Uterus (tissue), 4 donors: ENCODE measurements around the gene ARHGAP8. TPM values are rescaled to one million over a fixed set of nuclear protein-coding genes. Genes with fewer than 3 reads are reported as not detected.
"Not testable (repeated sequence)": the region's sequence is repeated elsewhere in the genome, so short reads cannot be mapped to it uniquely, and the experiment has no call there.

Experiments
- DNase-seq, 2 donors: peaks; one replicate each; pipeline ENCODE4 v3.0.0-alpha.2; 2019 to 2020
- H3K27ac ChIP-seq, 2 donors: fragments of 200-600 bp; sonication (generic); 1 replicate in 1 of 2; 2 replicates in 1 of 2; pipeline ENCODE4 v1.5.1; 2016 to 2018
- H3K27me3 ChIP-seq, 2 donors: fragments of 200-600 bp; sonication (generic); one replicate each; pipeline ENCODE4 v1.5.1; 2018 to 2019; ENCODE audit warnings: control low read depth in 1 of 2
- H3K36me3 ChIP-seq, 2 donors: fragments of 200-600 bp; sonication (generic); one replicate each; pipeline ENCODE4 v1.5.1; 2019; ENCODE audit warnings: control low read depth in 1 of 2
- H3K4me1 ChIP-seq, 2 donors: fragments of 200-600 bp; sonication (generic); one replicate each; pipeline ENCODE4 v1.5.1; 2018 to 2019; ENCODE audit warnings: control low read depth in 1 of 2
- H3K4me3 ChIP-seq, 2 donors: fragments of 200-600 bp; sonication (generic); 1 replicate in 1 of 2; 2 replicates in 1 of 2; pipeline ENCODE4 v1.5.1; 2018 to 2019; ENCODE audit warnings: mild to moderate bottlenecking in 1 of 2
- H3K9me3 ChIP-seq, 2 donors: fragments of 200-600 bp; sonication (generic); one replicate each; pipeline ENCODE4 v1.5.1; 2019; ENCODE audit warnings: control low read depth in 1 of 2
- CTCF ChIP-seq, 4 experiments: fragments of 200-600 bp in 2 of 4; fragments of 450-650 bp in 2 of 4; sonication (generic) in 2 of 4; IDR thresholded peaks; one replicate each; pipeline ENCODE4 v1.5.1; 2016 to 2019; ENCODE audit warnings: antibody characterized with exemption in 4 of 4, mild to moderate bottlenecking in 2 of 4, moderate library complexity in 1 of 4
- POLR2A ChIP-seq, 2 donors: fragments of 450-650 bp; IDR thresholded peaks; one replicate each; pipeline ENCODE4 v1.6.1; 2016; ENCODE audit warnings: antibody characterized with exemption in 2 of 2, mild to moderate bottlenecking in 1 of 2, moderate library complexity in 1 of 2
- intact Hi-C: fragments of 100-400 bp; cut with DNase I; formaldehyde crosslinking; loops from one replicate; pipeline ENCODE4 v1.15.1; 2023; ENCODE audit warnings: low total_unique reads
- total RNA-seq, 4 donors: library from RNA; depleted of rRNA in 3 of 4; stranded (reverse); fragments of >200 nt in 3 of 4; gene quantifications; one replicate each; pipeline versions ENCODE4 v1.1.0 to v1.2.4, GENCODE V29; 2014 to 2023
- donor health status: DM: yes; HTN: yes; CAD: no.

Gene ARHGAP8
- total RNA-seq, 4 donors from 2014 or later: 1.8 to 4.4 TPM; not detected in 2

GRCh38 chr22:44739024-44739423 lies 13.4 kb upstream of the ARHGAP8 start:
- no peak overlapping the region for H3K4me3 ChIP-seq
- H3K36me3 ChIP-seq: no peaks in the 10 kb centered on the region
- TF ChIP-seq POLR2A (IDR thresholded peaks at IDR 0.05) (no peak), CTCF (IDR thresholded peaks at IDR 0.05) (no peak)
- no peaks in the 10 kb centered on the region for H3K9me3 ChIP-seq
- H3K27me3 ChIP-seq: no peaks in the 10 kb centered on the region
- no peaks in the 10 kb centered on the region for H3K4me1 ChIP-seq
- DNase-seq: no peak
- intact Hi-C loops: loop anchor here (5.0 kb wide), 1 partner anchor 42 kb away; no protein-coding TSS in a partner anchor
- no peak overlapping the region for H3K27ac ChIP-seq

GRCh38 chr22:44739666-44740065 lies 12.7 kb upstream of the ARHGAP8 start:
- DNase-seq, H3K27ac ChIP-seq, H3K4me3 ChIP-seq, H3K27me3 ChIP-seq, H3K4me1 ChIP-seq, H3K36me3 ChIP-seq, H3K9me3 ChIP-seq: not testable (repeated sequence)
- intact Hi-C loops: loop anchor here (5.0 kb wide), 1 partner anchor 42 kb away; no protein-coding TSS in a partner anchor

GRCh38 chr22:44740307-44740706 lies 12.1 kb upstream of the ARHGAP8 start:
- Histone ChIP-seq H3K27me3 (no peaks in the 10 kb centered on the region), H3K4me3 (no peak overlapping the region), H3K9me3 (no peaks in the 10 kb centered on the region), H3K27ac (no peak overlapping the region), H3K4me1 (no peaks in the 10 kb centered on the region), H3K36me3 (no peaks in the 10 kb centered on the region)
- intact Hi-C loops: no loop called here
- no peak for DNase-seq
- TF ChIP-seq CTCF (IDR thresholded peaks at IDR 0.05): no peak
- no peak for TF ChIP-seq POLR2A (IDR thresholded peaks at IDR 0.05)

GRCh38 chr22:44741929-44742328 lies 10.4 kb upstream of the ARHGAP8 start:
- Histone ChIP-seq H3K36me3 (no peaks in the 10 kb centered on the region), H3K4me1 (no peaks in the 10 kb centered on the region), H3K27ac (no peak overlapping the region), H3K4me3 (no peak overlapping the region), H3K9me3 (no peaks in the 10 kb centered on the region), H3K27me3 (no peaks in the 10 kb centered on the region)
- TF ChIP-seq POLR2A (IDR thresholded peaks at IDR 0.05) (no peak), CTCF (IDR thresholded peaks at IDR 0.05) (no peak)
- no peak for DNase-seq
- intact Hi-C loops: no loop called here

GRCh38 chr22:44743247-44743646 lies 9.1 kb upstream of the ARHGAP8 start:
- Histone ChIP-seq H3K36me3 (no peaks in the 10 kb centered on the region), H3K27ac (no peak overlapping the region), H3K4me3 (no peak overlapping the region), H3K4me1 (no peaks in the 10 kb centered on the region), H3K27me3 (no peaks in the 10 kb centered on the region), H3K9me3 (no peaks in the 10 kb centered on the region)
- TF ChIP-seq CTCF (IDR thresholded peaks at IDR 0.05): no peak
- no peak for TF ChIP-seq POLR2A (IDR thresholded peaks at IDR 0.05)
- intact Hi-C loops: no loop called here
- no peak for DNase-seq

- Histone ChIP-seq H3K9me3 (no peaks in the 10 kb centered on the region), H3K36me3 (no peaks in the 10 kb centered on the region), H3K4me3 (no peak overlapping the region), H3K4me1 (no peaks in the 10 kb centered on the region), H3K27ac (no peak overlapping the region), H3K27me3 (no peaks in the 10 kb centered on the region)
- TF ChIP-seq POLR2A (IDR thresholded peaks at IDR 0.05) (no peak), CTCF (IDR thresholded peaks at IDR 0.05) (no peak)
- intact Hi-C loops: no loop called here
- no peak for DNase-seq
These were observed 8.6 kb upstream of the ARHGAP8 start for GRCh38 chr22:44743804-44744211.
